HG03432 (cell line): Measurements from ENCODE around the gene IL19.

Source experiments
- ATAC-seq: cut with Tn5 transposase; IDR thresholded peaks from one replicate; pipeline ENCODE4 v1.9.1; 2021; ENCODE audit warnings: mild to moderate bottlenecking, moderate library complexity; ENCODE audit not compliant: unreplicated experiment

IL19 gene

DNA sequence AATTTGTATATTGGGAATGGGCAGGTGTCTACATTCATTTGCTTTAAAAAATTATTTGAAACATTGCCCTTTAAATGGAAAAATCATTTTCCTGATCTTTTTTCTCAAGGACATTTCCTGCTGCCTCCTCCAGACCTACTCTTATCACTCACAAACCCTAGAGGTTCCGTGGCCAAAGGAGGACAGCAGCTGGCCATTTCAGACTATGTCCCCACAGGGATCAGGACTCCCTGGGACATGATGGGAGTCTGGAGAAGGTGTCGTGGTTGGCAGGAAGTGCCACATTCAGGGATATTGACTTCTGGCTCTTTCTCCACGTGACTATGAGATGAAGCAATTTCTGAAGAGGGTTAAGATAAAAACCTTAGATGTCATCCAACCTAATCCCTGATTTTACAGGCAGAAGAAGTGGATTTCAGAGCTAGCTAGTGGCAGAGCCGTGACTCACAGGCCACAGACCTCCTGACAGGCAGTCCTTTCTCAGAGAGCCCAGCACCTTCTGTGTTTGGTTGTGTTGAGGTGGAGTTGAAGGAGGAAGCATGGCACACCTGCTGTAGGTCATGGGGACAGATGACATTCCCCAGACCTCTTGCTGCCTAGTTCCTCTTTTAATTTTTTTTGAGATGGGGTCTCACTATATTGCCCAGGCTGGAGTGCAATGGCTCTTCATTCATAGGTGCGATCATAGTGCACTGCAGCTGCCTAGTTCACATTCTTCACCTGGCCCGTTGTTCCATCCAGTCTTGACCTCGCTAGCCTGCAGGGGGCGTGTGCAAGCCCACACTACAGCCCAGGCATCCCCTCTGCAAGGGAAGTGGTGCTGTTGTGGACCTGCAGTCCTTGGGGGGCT, 27.2 kb downstream of the IL19 start:
- ATAC-seq, result no peak

DNA sequence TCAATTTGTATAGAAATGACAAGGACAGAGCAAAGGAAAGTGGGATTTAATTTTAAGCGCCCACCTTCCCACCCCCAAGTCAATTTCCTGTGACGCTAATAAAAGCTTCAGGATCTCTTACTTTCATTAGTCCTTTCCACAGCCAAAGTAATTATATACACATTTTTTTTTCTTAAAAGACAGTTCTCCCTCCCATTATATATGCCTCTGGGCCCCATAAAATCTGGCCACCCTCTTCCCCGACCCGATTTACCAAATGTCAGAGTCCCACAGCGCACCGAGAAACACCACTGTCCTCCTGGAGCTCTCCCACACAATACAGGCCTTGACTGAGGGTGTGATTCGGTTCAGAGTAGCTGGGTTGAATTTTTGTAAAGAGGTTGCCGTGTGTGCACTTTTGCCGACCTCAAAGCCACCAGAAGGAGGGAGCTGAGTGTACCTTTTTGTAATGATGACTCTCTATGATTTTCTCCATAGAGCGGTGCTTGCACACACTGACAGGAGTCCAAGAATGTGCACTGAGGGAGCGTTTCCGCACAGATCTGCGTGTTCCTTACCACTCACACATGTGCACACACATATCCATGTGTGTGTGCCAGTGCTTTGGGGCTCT, 27.9 kb downstream of the IL19 start:
- no peak for ATAC-seq

DNA sequence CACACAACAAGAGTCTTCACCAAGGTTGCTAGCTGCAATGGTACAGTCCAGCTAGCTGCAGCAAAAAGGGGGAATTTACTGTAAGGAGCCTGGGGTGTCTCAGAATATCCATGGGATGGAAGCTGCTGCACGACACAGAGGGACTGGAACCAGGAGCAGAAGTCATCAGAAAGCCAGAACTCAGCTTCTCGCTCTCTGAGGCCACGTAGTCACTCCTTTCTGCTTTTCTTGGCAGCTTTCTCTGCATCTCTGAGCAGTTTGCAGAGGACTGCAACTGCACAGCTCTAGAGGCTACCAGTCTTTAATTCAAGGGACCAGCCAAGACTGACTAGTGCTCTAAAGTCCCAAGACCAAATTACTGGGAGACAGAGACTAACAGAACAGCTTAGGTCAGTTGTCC, 28.7 kb downstream of the IL19 start:
- no peak for ATAC-seq

DNA sequence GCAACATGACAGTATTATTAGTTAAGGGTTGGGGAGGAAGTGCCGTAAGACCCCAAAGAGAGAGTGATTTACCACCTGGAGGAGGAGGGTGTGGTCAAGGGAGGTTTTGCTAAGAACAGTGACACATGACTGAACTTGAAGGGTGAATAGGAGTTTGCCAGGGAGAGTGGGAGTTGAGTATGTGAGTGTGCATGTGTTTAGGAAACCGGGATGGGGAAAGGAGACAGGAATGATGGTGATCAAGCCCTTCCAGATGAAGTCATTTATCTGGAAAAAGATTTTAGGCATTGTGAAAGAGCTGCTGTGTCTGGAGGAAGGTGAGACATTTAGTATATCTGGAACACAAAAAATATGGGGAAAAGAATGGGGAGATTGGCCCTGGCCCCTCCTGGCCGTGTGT, 29.8 kb downstream of the IL19 start:
- no peak for ATAC-seq

DNA sequence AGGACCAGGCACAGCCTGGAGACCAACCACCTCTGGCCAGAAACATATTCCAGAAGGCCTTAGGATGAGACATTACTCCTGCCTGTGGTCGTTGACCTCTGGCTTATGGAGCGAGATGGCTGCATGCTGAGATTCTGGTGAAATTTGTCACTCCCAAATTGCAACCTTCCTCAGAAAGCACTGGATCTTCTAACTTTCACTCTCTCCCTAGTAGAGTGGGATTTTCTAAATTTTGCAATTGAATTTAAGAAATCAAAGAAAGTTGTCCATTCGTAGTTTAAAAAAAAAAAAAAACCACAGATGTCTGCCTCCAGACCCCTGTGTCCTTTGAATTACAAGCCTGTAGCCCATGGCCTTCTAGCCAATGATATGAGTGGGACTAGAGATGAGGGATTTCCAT, 30.3 kb downstream of the IL19 start:
- no peak for ATAC-seq

DNA sequence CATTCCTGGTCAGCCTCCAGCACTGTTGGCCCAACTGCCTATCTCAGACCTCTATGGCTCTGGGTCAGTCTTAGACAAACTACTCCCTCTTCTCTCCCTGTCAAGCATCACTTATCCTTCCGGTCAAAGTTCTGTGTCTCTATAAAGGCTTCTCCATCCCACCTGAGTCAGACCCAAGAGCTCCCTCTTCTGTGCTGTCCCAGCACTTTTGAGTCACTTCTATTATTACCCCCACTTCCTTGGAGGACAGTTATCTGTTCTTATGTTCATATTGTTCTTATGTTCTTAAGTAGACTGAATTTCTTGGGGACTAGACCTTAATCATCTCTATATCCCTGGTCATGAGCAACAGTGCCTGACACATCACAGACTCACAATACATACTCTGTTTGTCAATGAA, 30.9 kb downstream of the IL19 start:
- no peak for ATAC-seq

DNA sequence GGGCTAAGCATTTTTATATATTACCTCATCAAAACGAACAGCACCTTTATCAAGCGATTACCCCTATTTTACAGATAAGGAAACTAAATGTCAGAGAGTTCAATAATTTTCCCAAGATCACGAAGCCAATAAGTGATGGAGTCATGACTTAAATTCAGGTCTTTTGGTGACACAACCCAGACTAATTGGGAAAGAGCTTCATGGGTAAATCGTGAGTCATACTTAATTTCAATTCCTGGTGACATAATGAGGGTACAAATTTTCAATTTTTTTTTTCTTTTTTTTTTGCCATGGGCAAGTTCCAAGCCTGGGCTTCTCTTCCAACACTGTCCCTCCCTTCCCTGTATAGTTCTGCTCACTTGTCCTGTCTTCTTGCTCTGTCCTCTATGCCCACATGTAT, 31.8 kb downstream of the IL19 start:
- ATAC-seq, result no peak

DNA sequence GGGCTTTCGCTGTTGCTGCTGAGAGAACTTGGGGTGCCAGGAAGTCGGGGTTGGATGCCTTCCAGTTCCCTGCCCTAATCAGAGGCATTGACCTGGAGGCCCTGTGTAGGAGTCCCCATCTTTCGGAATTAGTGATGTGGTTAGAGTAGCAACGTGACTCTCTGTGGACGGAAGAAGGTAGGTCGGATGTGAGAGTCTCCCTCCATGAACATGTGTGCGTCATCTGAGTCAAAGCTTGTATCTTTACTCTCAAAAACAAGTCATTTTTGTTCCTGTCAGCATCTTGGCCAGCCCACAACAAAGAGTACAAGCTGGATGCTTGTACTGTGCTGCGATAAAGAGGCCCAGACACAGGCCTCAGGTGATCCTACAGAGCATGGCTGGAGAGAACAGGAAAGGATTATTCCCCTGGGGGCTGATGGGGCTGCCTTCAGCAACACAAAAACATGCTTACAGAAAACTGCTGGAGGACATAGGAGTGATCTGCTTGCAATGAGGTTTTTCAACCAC, 32.7 kb downstream of the IL19 start:
- peak; percentile 99 for ATAC-seq

DNA sequence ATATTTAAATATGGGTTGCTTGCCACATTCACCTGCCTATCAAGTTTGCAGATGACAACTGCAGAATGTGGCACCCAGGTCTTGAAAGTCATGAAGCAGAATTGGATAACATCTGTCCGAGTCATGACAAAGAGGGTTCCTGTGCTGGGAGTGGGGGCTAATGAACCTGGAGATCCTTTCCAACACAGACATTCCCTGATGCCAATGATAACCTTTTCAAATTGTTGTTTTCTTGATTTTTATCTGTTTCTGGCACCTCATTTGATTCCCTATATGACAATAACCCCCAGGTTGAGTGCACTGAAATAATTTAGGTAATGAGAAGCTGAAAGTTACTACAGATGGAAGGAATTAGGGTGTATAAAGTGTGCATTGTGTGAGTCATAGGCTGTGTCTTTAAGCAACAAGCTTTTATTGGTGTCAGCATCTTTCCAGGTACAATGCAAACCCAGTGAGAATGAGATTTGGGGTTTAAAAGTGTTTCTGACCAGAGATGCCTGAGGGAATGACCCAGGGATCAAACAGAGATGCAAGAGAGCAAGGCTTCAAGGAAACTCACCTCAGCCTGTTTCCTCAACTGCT, 33.7 kb downstream of the IL19 start:
- ATAC-seq, result no peak

DNA sequence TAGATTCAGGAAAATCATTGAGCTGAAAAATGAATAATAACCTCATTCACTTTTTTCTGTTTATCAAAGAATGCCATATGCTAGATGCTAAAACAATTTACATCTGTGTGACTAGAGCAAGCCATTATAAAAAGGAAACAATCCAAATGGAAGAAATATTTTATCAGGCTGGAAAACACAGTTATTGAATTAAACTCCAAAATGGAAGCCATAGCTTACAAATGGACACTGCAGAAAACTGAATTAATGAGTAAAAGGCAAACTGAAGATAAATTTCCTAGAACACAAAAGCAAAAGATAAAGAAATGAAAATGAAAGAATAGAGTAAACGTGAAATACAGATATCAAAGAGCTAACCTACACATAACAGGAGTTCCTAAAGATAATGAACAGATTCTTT, 34.8 kb downstream of the IL19 start:
- ATAC-seq, result no peak

DNA sequence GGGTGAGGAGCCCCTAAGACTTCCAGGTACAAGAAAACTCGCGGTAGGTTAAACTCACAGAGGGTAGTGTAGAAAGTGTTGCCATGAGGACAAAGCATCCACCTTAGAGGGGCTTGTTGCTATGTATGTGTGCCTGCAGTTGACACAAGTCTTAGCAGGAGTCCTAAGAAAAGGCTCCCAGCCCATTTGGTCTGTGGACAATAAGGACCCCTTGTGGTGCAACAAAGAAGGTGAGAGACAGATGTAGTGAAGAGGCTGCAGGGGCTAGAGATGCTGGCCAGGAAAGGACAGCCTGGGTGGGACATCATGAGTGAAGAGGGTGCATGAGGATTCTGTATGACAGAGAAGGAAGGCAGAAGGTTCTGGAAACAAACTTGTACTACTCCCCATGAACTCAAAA, 38.0 kb downstream of the IL19 start:
- no peak for ATAC-seq

DNA sequence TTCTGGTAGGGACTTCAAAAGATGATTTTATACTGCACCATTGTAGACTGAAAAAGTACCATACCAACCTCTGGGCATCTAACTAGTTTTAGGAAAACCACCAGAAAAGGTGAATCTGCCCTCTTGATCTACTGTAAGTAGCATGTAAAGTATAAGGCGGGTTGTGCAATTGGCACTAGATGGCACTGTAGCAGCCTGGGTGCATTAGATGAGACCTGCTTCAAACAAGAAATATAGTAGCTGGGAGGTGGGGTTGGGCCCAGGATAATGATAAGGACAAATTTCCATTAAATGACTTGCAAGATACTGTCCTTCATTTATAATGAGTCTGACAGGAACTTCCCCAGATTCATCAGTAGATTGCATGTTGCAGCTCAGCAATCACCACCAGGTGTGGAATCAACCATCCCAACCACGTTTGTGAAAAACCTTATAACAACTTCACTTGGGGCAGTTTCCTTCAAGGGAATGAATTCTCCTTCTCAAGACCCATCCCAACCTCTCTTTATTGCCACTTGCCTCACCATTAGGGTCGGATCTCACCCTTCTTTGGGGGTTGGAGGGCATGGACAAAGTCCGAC, 39.0 kb downstream of the IL19 start:
- no peak for ATAC-seq

DNA sequence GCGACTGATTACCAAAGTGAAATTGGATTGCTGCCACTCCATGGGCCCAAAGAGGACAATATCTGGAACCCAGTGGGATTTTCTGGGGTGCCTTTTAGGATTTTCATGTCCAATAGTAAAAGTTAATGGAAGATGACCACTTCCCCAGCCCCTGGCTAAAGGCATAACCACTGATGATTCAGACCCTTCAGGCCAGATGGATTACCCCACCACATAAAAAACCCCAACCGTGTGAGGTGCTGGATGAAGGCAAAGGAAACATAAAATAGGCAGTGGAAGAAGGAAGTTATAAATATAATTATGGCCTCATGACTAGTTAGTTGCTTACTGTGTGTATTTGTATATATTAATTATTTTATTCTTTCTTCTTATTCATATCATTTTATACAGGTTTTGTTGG, 41.9 kb downstream of the IL19 start:
- ATAC-seq, result no peak

DNA sequence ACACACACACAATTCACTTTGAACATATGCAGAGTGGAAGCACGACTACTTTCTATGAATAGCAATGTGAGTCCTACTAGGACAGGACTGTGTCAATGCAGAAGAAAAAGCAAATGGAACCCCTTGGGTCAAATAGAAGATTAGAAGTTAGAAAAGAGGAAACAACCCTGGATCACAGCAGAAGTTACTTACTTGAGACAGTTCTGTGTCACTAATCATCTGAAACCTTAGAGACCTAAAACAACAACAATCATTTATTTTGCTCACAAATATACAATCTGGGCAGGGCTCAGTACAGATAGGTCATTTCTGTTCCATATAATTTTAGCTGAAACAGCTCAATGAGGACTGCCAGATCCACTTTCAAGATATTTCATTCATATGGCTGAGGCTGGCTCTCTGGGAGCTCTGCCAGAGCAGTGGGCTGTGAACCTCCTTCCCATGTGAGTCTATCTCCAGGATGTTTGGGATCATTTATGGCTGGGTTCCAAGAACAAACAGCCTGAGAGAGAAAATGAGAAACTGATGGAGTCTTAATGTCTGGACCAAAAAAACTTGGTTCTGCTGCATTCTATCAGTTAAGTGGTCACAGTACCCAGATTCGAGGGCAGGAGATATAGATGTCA, 44.3 kb downstream of the IL19 start:
- ATAC-seq, result no peak

DNA sequence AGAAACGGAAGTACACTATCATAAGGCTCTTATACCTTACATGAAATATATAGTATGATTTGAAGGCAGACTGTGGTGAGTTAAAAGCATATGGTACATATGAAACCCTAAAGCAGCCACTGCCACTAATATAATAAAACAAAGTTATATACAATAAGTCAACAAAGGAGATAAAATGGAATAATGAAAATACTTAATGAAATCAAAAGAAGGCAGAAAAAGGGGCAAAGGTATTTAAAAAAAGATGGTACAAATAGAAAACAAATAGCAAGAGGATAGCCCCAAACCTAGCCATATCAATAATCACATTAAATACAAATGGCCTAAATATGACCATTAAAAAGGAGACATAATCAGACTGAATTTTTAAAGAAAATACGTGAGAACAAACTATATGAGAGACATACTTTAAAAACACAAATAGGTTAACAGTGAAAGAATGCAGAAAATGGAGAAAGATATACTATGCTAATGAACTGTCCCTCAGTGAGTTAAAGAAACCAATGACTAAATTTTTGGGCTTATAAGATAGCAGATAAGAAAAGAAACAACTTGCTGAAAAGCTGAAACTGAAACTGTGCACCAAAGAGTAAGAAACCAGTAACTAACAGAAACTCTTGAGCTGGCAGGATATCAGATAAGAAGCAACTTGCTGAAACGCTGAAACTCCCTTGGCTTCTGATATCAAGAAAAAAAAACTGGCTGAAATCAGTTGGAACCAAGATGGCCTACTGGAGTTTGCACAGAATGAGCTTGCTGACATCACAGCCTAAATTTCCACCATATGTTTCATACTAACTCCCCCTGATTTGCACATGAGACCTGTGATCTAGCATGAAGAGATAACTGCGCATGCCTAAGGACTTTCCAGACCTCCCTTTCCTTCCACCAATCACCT, 46.1 kb downstream of the IL19 start:
- ATAC-seq, result peak; percentile 83

DNA sequence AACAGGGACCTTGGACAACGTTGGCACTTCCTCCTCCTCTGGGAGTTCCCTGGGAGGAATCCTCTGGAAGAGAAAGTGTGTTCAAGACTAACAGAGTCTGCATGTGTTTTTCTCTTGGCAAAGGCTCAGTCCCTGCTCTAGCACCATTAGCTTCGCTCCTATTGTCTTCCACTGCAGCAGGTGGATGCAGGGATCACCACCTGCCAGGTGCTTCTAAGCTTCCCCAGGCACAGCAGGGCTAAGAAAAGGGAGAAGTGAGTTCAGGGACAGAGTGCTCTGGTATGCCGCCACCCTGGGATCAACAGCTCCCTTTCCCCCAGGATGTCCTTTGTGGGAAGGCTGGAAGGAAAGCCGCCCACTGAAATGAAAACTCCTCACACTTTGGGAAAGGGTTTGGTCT, 50.9 kb downstream of the IL19 start:
- no peak for ATAC-seq

DNA sequence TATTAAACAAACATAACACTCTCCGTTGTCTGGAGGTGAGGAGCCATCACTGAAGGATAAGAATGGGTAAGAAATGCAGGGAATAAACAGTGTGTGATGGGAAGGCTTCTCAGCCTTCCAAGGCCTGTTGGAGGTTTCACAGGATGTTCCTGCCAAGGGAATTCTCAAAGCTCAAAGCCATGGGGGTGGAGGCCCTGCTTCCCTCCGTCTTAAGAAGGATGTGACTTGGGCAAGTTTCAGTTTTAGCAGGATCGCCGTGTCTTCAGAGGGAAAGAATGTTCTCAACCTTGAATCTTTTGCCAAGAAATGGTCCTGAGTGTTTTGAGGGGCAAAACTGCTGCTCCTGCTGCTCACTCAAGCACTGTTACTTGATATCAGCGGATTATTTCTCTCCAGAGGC, 53.2 kb downstream of the IL19 start:
- no peak for ATAC-seq

DNA sequence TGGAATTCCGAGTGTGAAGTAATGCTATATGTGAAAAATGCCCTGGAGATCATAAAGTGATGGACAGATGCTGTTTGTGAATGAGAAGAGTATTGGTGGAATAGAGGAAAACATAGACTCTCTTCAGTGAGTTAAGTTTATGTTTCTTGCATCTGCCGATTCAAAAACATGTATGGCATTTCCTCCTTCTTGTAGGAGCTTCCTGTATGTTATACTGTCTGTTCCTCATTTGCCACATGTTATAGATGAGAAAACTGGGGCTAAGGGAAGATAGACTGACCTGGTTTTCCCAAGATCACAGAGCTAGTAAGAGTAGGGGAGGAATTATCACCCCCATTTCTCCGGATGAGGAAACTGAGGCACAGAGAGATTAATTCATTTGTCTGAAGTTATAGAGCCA, 53.8 kb downstream of the IL19 start:
- no peak for ATAC-seq

DNA sequence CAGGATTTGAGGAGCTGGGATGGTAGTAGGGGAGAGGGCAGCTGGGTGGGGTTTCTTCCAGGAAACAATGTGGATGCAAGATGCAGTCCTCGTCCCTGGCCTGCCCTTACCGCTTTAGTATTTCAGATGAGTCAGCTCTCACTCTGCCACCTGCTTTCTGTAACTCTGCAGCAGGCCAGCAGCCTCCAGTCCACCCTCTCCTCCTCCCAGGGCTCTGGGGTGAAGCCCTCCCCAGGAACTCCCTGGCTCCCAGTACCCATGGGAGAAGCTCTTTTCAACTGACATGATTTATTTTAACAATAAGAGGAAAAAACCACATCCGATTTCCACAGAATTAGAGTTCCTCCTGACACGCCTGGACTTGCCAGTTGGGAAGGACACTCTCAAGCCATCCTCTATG, 55.8 kb downstream of the IL19 start:
- no peak for ATAC-seq

DNA sequence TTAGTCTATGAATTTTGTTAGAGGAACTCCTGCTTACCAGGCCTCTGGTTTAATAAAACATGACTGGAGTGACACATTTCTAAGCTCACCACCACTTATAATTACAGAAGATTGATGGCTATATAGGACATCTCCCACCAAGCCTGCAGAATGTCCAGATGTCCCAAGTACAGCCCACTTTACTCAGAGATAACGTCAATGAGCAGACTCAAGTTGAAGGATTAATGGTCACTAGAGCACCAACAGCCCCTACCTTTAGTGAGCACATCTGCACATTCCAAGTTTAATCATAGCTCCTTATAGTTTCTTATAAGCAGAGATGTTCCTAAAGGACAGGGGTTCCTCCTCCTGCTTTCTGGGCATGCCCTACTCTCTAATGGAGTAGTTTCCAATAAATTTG, 57.5 kb downstream of the IL19 start:
- no peak for ATAC-seq
